Endothelial cell of umbilical vein (primary cell): ENCODE measurements around the gene KIR2DL1. TPM values are rescaled to one million over a fixed set of nuclear protein-coding genes. Genes with fewer than 3 reads are reported as not detected.

ENCODE experiments used
- BruUV-seq: library from RNA; stranded (reverse); fragments of 400-500 nt; replicated peaks from 2 replicates; lab custom pipeline; 2021; lab: Mats Ljungman, UMichigan
- CTCF ChIA-PET: fragments of 300-600, 350-600 bp; sonication (Branson Sonifier 250); formaldehyde crosslinking; loops from one replicate; lab custom pipeline; 2021; ENCODE audit warnings: antibody characterized with exemption, inconsistent platforms; lab: Charles Lee
- POLR2A ChIA-PET: fragments of 300-600, 350-600 bp; sonication (Branson Sonifier 250); formaldehyde crosslinking; loops from one replicate; lab custom pipeline; 2021; ENCODE audit warnings: antibody characterized with exemption, inconsistent platforms; lab: Charles Lee
- DNase-seq: peaks from one replicate; pipeline ENCODE4 v3.0.0-alpha.2; 2011; ENCODE audit warnings: low read depth, low spot score
- FAIRE-seq: peaks from 2 replicates; lab custom pipeline; 2011; peaks lifted over from hg19 to GRCh38; lab: Jason Lieb, UNC
- H2AFZ ChIP-seq: 2 replicates; pipeline ENCODE4 v1.6.0; 2012; ENCODE audit warnings: low read depth, low read length, control low read depth, inconsistent platforms
- H3K27ac ChIP-seq: 2 replicates; pipeline ENCODE4 v1.5.1; 2011; ENCODE audit warnings: low read depth, mild to moderate bottlenecking, control low read depth, low read length, moderate library complexity; ENCODE audit not compliant: insufficient read depth
- H3K27me3 ChIP-seq, 2 experiments: 2 replicates each; pipeline versions ENCODE4 v1.6.0 to v1.6.1; 2011; ENCODE audit warnings: low read length in 2 of 2, mixed read lengths in 1 of 2; ENCODE audit not compliant: control insufficient read depth in 2 of 2, insufficient read depth in 2 of 2
- H3K36me3 ChIP-seq, 2 experiments: 2 replicates in 1 of 2; 3 replicates in 1 of 2; pipeline ENCODE4 v1.5.1; 2011; ENCODE audit warnings: low read length in 2 of 2, mild to moderate bottlenecking in 1 of 2, moderate library complexity in 1 of 2; ENCODE audit not compliant: control insufficient read depth in 2 of 2, insufficient read depth in 2 of 2; ENCODE audit errors: extremely low read depth in 1 of 2
- H3K4me1 ChIP-seq: 3 replicates; pipeline ENCODE4 v1.5.1; 2011; ENCODE audit warnings: mild to moderate bottlenecking, low read length; ENCODE audit not compliant: control insufficient read depth, insufficient read depth; ENCODE audit errors: extremely low read depth
- H3K4me2 ChIP-seq: 2 replicates; pipeline ENCODE4 v1.6.1; 2011; ENCODE audit warnings: low read length, control low read depth, mixed read lengths; ENCODE audit not compliant: insufficient read depth
- H3K4me3 ChIP-seq, 3 experiments: fragments of 200-600 bp in 1 of 3; sonication (generic), shearing (Covaris generic) in 1 of 3; replicated peaks in 1 of 3; 2 replicates each; pipeline ENCODE4 v1.5.1; 2011 to 2016; ENCODE audit warnings: control low read depth in 3 of 3, low read length in 3 of 3, mild to moderate bottlenecking in 2 of 3, inconsistent platforms in 1 of 3, low read depth in 1 of 3, moderate library complexity in 1 of 3; ENCODE audit not compliant: insufficient read depth in 1 of 3
- H3K79me2 ChIP-seq: 2 replicates; pipeline ENCODE4 v1.6.0; 2012; ENCODE audit warnings: low read length, inconsistent platforms; ENCODE audit not compliant: control insufficient read depth, insufficient read depth
- H3K9ac ChIP-seq: replicated peaks from 2 replicates; pipeline ENCODE3; 2011; ENCODE audit warnings: low read length, control low read depth; ENCODE audit not compliant: insufficient read depth; ENCODE audit errors: extremely low read depth
- H3K9me1 ChIP-seq: replicated peaks from 3 replicates; pipeline ENCODE4 v1.6.0; 2011; ENCODE audit warnings: mild to moderate bottlenecking, low read length; ENCODE audit not compliant: control insufficient read depth, insufficient read depth; ENCODE audit errors: extremely low read depth
- H3K9me3 ChIP-seq: replicated peaks from 2 replicates; pipeline ENCODE4 v1.5.1; 2012; ENCODE audit warnings: low read length, inconsistent platforms; ENCODE audit not compliant: control insufficient read depth, insufficient read depth
- H4K20me1 ChIP-seq: replicated peaks from 2 replicates; pipeline ENCODE3; 2011; ENCODE audit warnings: mild to moderate bottlenecking, low read length; ENCODE audit not compliant: control insufficient read depth, insufficient read depth; ENCODE audit errors: extremely low read depth
- CTCF ChIP-seq, 2 donors: IDR thresholded peaks; 1 replicate in 1 of 2; 2 replicates in 1 of 2; pipeline ENCODE4 v1.5.1; 2011; ENCODE audit warnings: low read length in 2 of 2, mild to moderate bottlenecking in 2 of 2, moderate library complexity in 2 of 2, control low read depth in 1 of 2, inconsistent platforms in 1 of 2, low read depth in 1 of 2; ENCODE audit not compliant: insufficient read depth in 1 of 2; ENCODE audit errors: extremely low read depth in 1 of 2
- EZH2 ChIP-seq: IDR thresholded peaks from 2 replicates; pipeline ENCODE4 v1.6.1; 2012; ENCODE audit warnings: borderline replicate concordance, low read depth, mild to moderate bottlenecking, moderate library complexity, low read length, inconsistent platforms; ENCODE audit not compliant: severe bottlenecking
- FOS ChIP-seq: IDR thresholded peaks from 2 replicates; pipeline ENCODE4 v1.6.1; 2011; ENCODE audit warnings: mild to moderate bottlenecking, low read length, moderate library complexity, borderline replicate concordance; ENCODE audit not compliant: insufficient read depth
- GATA2 ChIP-seq: IDR thresholded peaks from 2 replicates; pipeline ENCODE4 v1.7.0; 2011; ENCODE audit warnings: low read depth, mild to moderate bottlenecking, moderate library complexity, mixed read lengths, low read length; ENCODE audit not compliant: insufficient read length, insufficient read depth
- JUN ChIP-seq: IDR thresholded peaks from 2 replicates; pipeline ENCODE4 v1.6.1; 2011; ENCODE audit warnings: borderline replicate concordance, low read depth; ENCODE audit not compliant: insufficient read length, insufficient read depth
- MYC ChIP-seq: IDR thresholded peaks from one replicate; pipeline ENCODE4 v1.6.1; 2011; ENCODE audit warnings: mild to moderate bottlenecking, low read depth, low read length
- POLR2A ChIP-seq: IDR thresholded peaks from 2 replicates; pipeline ENCODE4 v1.6.1; 2012; ENCODE audit warnings: low read depth, mild to moderate bottlenecking, control low read depth, low read length
- POLR2AphosphoS5 ChIP-seq: IDR thresholded peaks from 2 replicates; pipeline ENCODE4 v1.6.1; 2012; ENCODE audit warnings: low read depth, mild to moderate bottlenecking, control low read depth, low read length, moderate library complexity; ENCODE audit not compliant: insufficient read depth
- dilution Hi-C: fragments of 300-500 bp; cut with MboI; formaldehyde crosslinking; loops from one replicate; pipeline ENCODE4 v1.15.0; 2019; ENCODE audit warnings: low sequenced_read_pairs; ENCODE audit not compliant: extremely low pct_ligation_motif_present
- intact Hi-C: fragments of 100-400 bp; cut with micrococcal nuclease; formaldehyde crosslinking; loops from one replicate; pipeline ENCODE4 v1.10.0; 2022
- polyA plus RNA-seq, 4 experiments: library from polyadenylated mRNA; depleted of rRNA in 3 of 4; stranded (reverse) in 3 of 4; unstranded in 1 of 4; fragments of >200 nt; gene quantifications; 2 replicates each; pipeline versions ENCODE4 v1.2.1 to v1.2.3, GENCODE V29; 2011 to 2012; ENCODE audit warnings: missing spikeins in 1 of 4
- total RNA-seq: library from RNA; stranded (reverse); gene quantifications from 2 replicates; pipeline ENCODE4 v1.2.3, GENCODE V29; 2021
- TF ChIP-seq, protein P1 (sequence below): IDR thresholded peaks from 2 replicates; pipeline ENCODE4 v1.6.1; 2011; ENCODE audit not compliant: insufficient read depth, insufficient read length

The KIR2DL1 gene
- total and polyA plus RNA-seq, 2 donors (not counting 3 experiments of a cell fraction or from before 2014, with no cell fraction given), result not detected

GRCh38 chr19:54725321-54725720 lies 44.3 kb upstream of the KIR2DL1 start:
- no TSS peak for BruUV-seq
- no peak for DNase-seq
- intact Hi-C loops, result no loop called here
- no peaks in the 10 kb centered on the region for H4K20me1 ChIP-seq
- no peaks in the 10 kb centered on the region for H3K27me3 ChIP-seq
- FAIRE-seq, result no peak
- H2AFZ ChIP-seq, result no peak overlapping the region
- dilution Hi-C loops, result no loop called here
- ChIA-PET POLR2A (no interaction called here), CTCF (no interaction called here)
- H3K79me2 ChIP-seq, result no peaks in the 10 kb centered on the region
- no peaks in the 10 kb centered on the region for H3K36me3 ChIP-seq
- peaks cover 2% of the 10 kb centered on the region for H3K9me3 ChIP-seq
- H3K4me3 ChIP-seq, result no peak overlapping the region
- H3K4me2 ChIP-seq, result no peak overlapping the region
- H3K9me1 ChIP-seq, result no peaks in the 10 kb centered on the region
- H3K9ac ChIP-seq, result no peak overlapping the region
- no peak for TF ChIP-seq CTCF (IDR thresholded peaks at IDR 0.05; ENCODE audit: extremely low read depth in 1 of 2, insufficient read depth in 1 of 2, low read depth in 1 of 2, low read length in 2 of 2)
- TF ChIP-seq JUN, result no peak
- TF ChIP-seq POLR2AphosphoS5, result no peak
- no peak for TF ChIP-seq EZH2
- TF ChIP-seq POLR2A, result no peak
- no peak for TF ChIP-seq FOS
- TF ChIP-seq, protein P1, sequence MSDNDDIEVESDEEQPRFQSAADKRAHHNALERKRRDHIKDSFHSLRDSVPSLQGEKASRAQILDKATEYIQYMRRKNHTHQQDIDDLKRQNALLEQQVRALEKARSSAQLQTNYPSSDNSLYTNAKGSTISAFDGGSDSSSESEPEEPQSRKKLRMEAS, result no peak
- TF ChIP-seq GATA2, result no peak
- TF ChIP-seq MYC, result no peak
- no peak overlapping the region for H3K27ac ChIP-seq
- no peaks in the 10 kb centered on the region for H3K4me1 ChIP-seq
